ENCODE results near the gene LRRTM4. TPM values are rescaled to one million over a fixed set of nuclear protein-coding genes. Genes with fewer than 3 reads are reported as not detected.

The LRRTM4 gene
- total and polyA plus RNA-seq, 10 of the 15 experiments (the other 5 are each of a cell fraction or from before 2014, with no cell fraction given) = 0.01 to 1.0 TPM; not detected in 8

- TF ChIP-seq CTCF (IDR thresholded peaks at IDR 0.05 in 2 of 3, conservative IDR thresholded peaks at IDR 0.05 in 1 of 3; ENCODE audit: control insufficient read depth in 2 of 3, extremely low read depth in 1 of 3, insufficient read depth in 1 of 3, low read depth in 3 of 3, low read length in 3 of 3) (no peak), SMC3 (IDR thresholded peaks at IDR 0.05; ENCODE audit: borderline replicate concordance, low read length) (no peak), E2F4 (IDR thresholded peaks at IDR 0.05; ENCODE audit: low read depth, low read length) (no peak), USF1 (IDR thresholded peaks at IDR 0.05; ENCODE audit: borderline replicate concordance, extremely low read length, insufficient read depth, low read depth, low read length) (no peak), TCF12 (IDR thresholded peaks at IDR 0.05; ENCODE audit: low read depth, low read length) (no peak), E2F8 (IDR thresholded peaks at IDR 0.05; ENCODE audit: low read depth, partially characterized antibody) (no peak), ZNF687 (IDR thresholded peaks at IDR 0.05) (no peak), YY1 (IDR thresholded peaks at IDR 0.05; ENCODE audit: low read depth, low read length) (no peak), TCF7 (IDR thresholded peaks at IDR 0.05; ENCODE audit: borderline replicate concordance) (no peak)
Measured at GRCh38 chr2:77519888-77520506, 2.2 kb downstream of the LRRTM4 start (continued).

Data from GM12878 (cell line).